Measurements from ENCODE around the gene HRH1. TPM values are rescaled to one million over a fixed set of nuclear protein-coding genes. Genes with fewer than 3 reads are reported as not detected.

The HRH1 gene
- total RNA-seq, 1 donor from 2014 or later = not detected

GRCh38 chr3:11136830-11137626, 17.3 kb upstream of the HRH1 start:
- no peaks in the 10 kb centered on the region for H3K4me1 Mint-ChIP-seq (ENCODE audit: low read depth, unreplicated experiment)
- no peak overlapping the region for H3K4me3 Mint-ChIP-seq (ENCODE audit: unreplicated experiment)
- TF ChIP-seq CTCF (IDR thresholded peaks at IDR 0.05; ENCODE audit: partially characterized antibody, unreplicated experiment) = no peak
- H3K36me3 Mint-ChIP-seq (ENCODE audit: unreplicated experiment) = no peaks in the 10 kb centered on the region
- H3K27me3 Mint-ChIP-seq (ENCODE audit: unreplicated experiment) = peaks cover 4% of the 10 kb centered on the region
- DNase-seq = no peak
- peaks cover 5% of the 10 kb centered on the region for H3K9me3 Mint-ChIP-seq (ENCODE audit: unreplicated experiment)
- no peak overlapping the region for H3K27ac Mint-ChIP-seq (ENCODE audit: unreplicated experiment)

GRCh38 chr3:11137627-11137959, 16.7 kb upstream of the HRH1 start:
- TF ChIP-seq CTCF (IDR thresholded peaks at IDR 0.05; ENCODE audit: partially characterized antibody, unreplicated experiment) = no peak
- peaks cover 5% of the 10 kb centered on the region for H3K9me3 Mint-ChIP-seq (ENCODE audit: unreplicated experiment)
- peaks cover 4% of the 10 kb centered on the region for H3K27me3 Mint-ChIP-seq (ENCODE audit: unreplicated experiment)
- DNase-seq = no peak
- no peaks in the 10 kb centered on the region for H3K4me1 Mint-ChIP-seq (ENCODE audit: low read depth, unreplicated experiment)
- no peak overlapping the region for H3K4me3 Mint-ChIP-seq (ENCODE audit: unreplicated experiment)
- H3K36me3 Mint-ChIP-seq (ENCODE audit: unreplicated experiment) = no peaks in the 10 kb centered on the region
- no peak overlapping the region for H3K27ac Mint-ChIP-seq (ENCODE audit: unreplicated experiment)

GRCh38 chr3:11138371-11138770, 15.9 kb upstream of the HRH1 start:
- Mint-ChIP-seq H3K4me1 (ENCODE audit: low read depth, unreplicated experiment) (no peaks in the 10 kb centered on the region), H3K27me3 (ENCODE audit: unreplicated experiment) (peaks cover 7% of the 10 kb centered on the region), H3K9me3 (ENCODE audit: unreplicated experiment) (peaks cover 5% of the 10 kb centered on the region), H3K4me3 (ENCODE audit: unreplicated experiment) (no peak overlapping the region), H3K36me3 (ENCODE audit: unreplicated experiment) (peaks cover 4% of the 10 kb centered on the region), H3K27ac (ENCODE audit: unreplicated experiment) (no peak overlapping the region)
- DNase-seq = no peak
- TF ChIP-seq CTCF (IDR thresholded peaks at IDR 0.05; ENCODE audit: partially characterized antibody, unreplicated experiment) = no peak

- H3K9me3 Mint-ChIP-seq (ENCODE audit: unreplicated experiment) = peaks cover 5% of the 10 kb centered on the region
- peaks cover 7% of the 10 kb centered on the region for H3K27me3 Mint-ChIP-seq (ENCODE audit: unreplicated experiment)
- H3K27ac Mint-ChIP-seq (ENCODE audit: unreplicated experiment) = no peak overlapping the region
- no peak overlapping the region for H3K4me3 Mint-ChIP-seq (ENCODE audit: unreplicated experiment)
- no peak for TF ChIP-seq CTCF (IDR thresholded peaks at IDR 0.05; ENCODE audit: partially characterized antibody, unreplicated experiment)
- no peaks in the 10 kb centered on the region for H3K4me1 Mint-ChIP-seq (ENCODE audit: low read depth, unreplicated experiment)
- peaks cover 4% of the 10 kb centered on the region for H3K36me3 Mint-ChIP-seq (ENCODE audit: unreplicated experiment)
- DNase-seq = no peak
These were observed 14.1 kb upstream of the HRH1 start for GRCh38 chr3:11140030-11140712.

GRCh38 chr3:11140713-11141104, 13.6 kb upstream of the HRH1 start:
- DNase-seq = no peak
- Mint-ChIP-seq H3K9me3 (ENCODE audit: unreplicated experiment) (peaks cover 3% of the 10 kb centered on the region), H3K4me1 (ENCODE audit: low read depth, unreplicated experiment) (no peaks in the 10 kb centered on the region), H3K36me3 (ENCODE audit: unreplicated experiment) (peaks cover 4% of the 10 kb centered on the region), H3K4me3 (ENCODE audit: unreplicated experiment) (no peak overlapping the region), H3K27me3 (ENCODE audit: unreplicated experiment) (peaks cover 7% of the 10 kb centered on the region), H3K27ac (ENCODE audit: unreplicated experiment) (no peak overlapping the region)
- TF ChIP-seq CTCF (IDR thresholded peaks at IDR 0.05; ENCODE audit: partially characterized antibody, unreplicated experiment) = no peak

All from glutamatergic neuron (in vitro differentiated cells).